Thoracic aorta (tissue), 2 donors: ENCODE measurements around the gene LDLRAD4. TPM values are rescaled to one million over a fixed set of nuclear protein-coding genes. Genes with fewer than 3 reads are reported as not detected.

Experiments
- ATAC-seq: fragments of 150-250 bp; one replicate; pipeline ENCODE4 v1.8.0; 2017; ENCODE audit warnings: low read depth; ENCODE audit not compliant: insufficient number of reproducible peaks, low FRiP score
- DNase-seq: peaks from one replicate; pipeline ENCODE4 v3.0.0-alpha.2; 2020; ENCODE audit warnings: low spot score
- H3K27ac ChIP-seq, 2 donors: fragments of 200-600 bp; sonication (generic); 1 replicate in 1 of 2; 2 replicates in 1 of 2; pipeline ENCODE4 v1.5.1; 2016; ENCODE audit warnings: mild to moderate bottlenecking in 2 of 2, moderate library complexity in 2 of 2
- H3K27me3 ChIP-seq: fragments of 200-600 bp; sonication (generic); replicated peaks from 2 replicates; pipeline ENCODE4 v1.6.0; 2016; ENCODE audit warnings: mild to moderate bottlenecking; ENCODE audit not compliant: insufficient read depth
- H3K36me3 ChIP-seq: fragments of 200-600 bp; sonication (generic); one replicate; pipeline ENCODE4 v1.5.1; 2016
- H3K4me1 ChIP-seq, 2 donors: fragments of 200-600 bp; sonication (generic); 1 replicate in 1 of 2; 2 replicates in 1 of 2; pipeline versions ENCODE4 v1.5.1 to v1.6.0; 2016; ENCODE audit warnings: low read depth in 2 of 2, mild to moderate bottlenecking in 1 of 2; ENCODE audit not compliant: control insufficient read depth in 1 of 2
- H3K4me3 ChIP-seq: fragments of 200-600 bp; sonication (generic); 2 replicates; pipeline ENCODE4 v1.5.1; 2016; ENCODE audit warnings: mild to moderate bottlenecking
- H3K9me3 ChIP-seq: fragments of 200-600 bp; sonication (generic); 2 replicates; pipeline ENCODE4 v1.5.1; 2016
- total RNA-seq, 2 donors: library from RNA; depleted of rRNA; stranded (reverse); fragments of >200 nt; gene quantifications; one replicate each; pipeline versions ENCODE4 v1.1.0 to v1.2.3, GENCODE V29; 2016
- TF ChIP-seq, protein P1 (sequence below): fragments of 200-600 bp; sonication (generic); IDR thresholded peaks from one replicate; pipeline ENCODE4 v1.5.1; 2019; ENCODE audit warnings: antibody characterized with exemption

Gene LDLRAD4
- total RNA-seq, 2 donors from 2014 or later, result 98.4 to 135 TPM

DNA sequence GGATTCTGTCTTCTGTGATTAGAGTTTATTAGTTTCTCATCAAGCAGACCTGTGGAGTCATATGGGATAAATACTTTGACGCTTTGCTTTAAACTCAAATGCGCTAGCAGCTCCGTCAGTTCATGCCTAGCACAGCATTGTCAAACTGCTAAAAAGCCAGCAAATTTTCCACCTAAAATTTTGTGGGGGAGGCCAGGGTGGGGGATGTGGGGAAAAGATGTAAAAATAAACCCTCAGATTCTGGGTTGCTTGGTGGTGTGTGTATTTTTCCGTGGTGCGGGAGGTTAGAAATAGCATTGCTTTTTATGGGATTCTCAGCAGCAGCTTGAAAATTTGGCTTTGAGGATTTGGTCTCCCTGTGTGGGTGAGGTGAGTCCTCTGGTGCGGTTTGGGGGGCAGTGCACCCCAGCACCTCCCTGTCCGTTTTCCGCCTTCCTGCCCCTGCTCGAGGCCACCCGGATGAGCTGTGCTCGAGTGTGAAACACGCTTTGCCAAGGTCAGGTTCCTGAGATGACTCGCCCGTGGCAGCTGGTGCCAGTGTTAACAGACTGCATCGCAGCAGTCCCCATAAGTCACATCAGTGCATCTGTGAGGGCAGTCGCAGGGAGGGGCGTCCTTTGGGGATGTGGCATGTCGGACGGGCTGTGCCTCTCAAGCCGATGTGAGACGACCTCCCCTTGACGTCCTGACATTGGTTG, 65.9 kb downstream of the LDLRAD4 start:
- ATAC-seq (no peak), DNase-seq (no peak)
- Histone ChIP-seq H3K4me3 (peak overlapping the region; percentile 50), H3K36me3 (peaks cover under 1% of the 10 kb centered on the region), H3K27ac (peak overlapping the region in 1 of 2 donors; percentile 8), H3K4me1 (peaks cover 0 to 43% of the 10 kb centered on the region in 2 donors), H3K9me3 (no peaks in the 10 kb centered on the region), H3K27me3 (no peaks in the 10 kb centered on the region)
- TF ChIP-seq, protein P1, sequence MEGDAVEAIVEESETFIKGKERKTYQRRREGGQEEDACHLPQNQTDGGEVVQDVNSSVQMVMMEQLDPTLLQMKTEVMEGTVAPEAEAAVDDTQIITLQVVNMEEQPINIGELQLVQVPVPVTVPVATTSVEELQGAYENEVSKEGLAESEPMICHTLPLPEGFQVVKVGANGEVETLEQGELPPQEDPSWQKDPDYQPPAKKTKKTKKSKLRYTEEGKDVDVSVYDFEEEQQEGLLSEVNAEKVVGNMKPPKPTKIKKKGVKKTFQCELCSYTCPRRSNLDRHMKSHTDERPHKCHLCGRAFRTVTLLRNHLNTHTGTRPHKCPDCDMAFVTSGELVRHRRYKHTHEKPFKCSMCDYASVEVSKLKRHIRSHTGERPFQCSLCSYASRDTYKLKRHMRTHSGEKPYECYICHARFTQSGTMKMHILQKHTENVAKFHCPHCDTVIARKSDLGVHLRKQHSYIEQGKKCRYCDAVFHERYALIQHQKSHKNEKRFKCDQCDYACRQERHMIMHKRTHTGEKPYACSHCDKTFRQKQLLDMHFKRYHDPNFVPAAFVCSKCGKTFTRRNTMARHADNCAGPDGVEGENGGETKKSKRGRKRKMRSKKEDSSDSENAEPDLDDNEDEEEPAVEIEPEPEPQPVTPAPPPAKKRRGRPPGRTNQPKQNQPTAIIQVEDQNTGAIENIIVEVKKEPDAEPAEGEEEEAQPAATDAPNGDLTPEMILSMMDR, result no peak

DNA sequence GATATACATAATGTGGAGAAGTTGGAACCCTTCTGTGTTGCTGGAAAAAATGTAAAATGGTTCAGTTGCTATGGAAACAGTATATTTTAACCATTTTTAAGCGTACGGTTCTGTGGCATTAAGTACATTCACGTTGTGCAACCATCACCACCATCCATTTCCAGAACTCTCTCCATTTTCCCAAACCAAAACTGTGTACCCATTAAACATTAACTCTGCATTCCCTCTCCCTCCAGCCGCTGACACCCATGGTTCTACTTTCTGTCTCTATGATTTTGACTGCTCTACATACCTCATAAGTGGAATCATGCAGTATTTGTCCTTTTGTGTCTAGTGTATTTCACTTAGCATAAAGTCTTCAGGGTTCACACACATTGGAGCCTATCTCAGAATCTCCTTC, 67.3 kb downstream of the LDLRAD4 start:
- ATAC-seq (no peak), DNase-seq (no peak)
- no peaks in the 10 kb centered on the region for H3K27me3 ChIP-seq
- TF ChIP-seq, protein P1, result no peak
- H3K4me3 ChIP-seq, result no peak overlapping the region
- peaks cover 0 to 48% of the 10 kb centered on the region in 2 donors for H3K4me1 ChIP-seq
- no peaks in the 10 kb centered on the region for H3K36me3 ChIP-seq
- H3K27ac ChIP-seq, result no peak overlapping the region
- H3K9me3 ChIP-seq, result no peaks in the 10 kb centered on the region

DNA sequence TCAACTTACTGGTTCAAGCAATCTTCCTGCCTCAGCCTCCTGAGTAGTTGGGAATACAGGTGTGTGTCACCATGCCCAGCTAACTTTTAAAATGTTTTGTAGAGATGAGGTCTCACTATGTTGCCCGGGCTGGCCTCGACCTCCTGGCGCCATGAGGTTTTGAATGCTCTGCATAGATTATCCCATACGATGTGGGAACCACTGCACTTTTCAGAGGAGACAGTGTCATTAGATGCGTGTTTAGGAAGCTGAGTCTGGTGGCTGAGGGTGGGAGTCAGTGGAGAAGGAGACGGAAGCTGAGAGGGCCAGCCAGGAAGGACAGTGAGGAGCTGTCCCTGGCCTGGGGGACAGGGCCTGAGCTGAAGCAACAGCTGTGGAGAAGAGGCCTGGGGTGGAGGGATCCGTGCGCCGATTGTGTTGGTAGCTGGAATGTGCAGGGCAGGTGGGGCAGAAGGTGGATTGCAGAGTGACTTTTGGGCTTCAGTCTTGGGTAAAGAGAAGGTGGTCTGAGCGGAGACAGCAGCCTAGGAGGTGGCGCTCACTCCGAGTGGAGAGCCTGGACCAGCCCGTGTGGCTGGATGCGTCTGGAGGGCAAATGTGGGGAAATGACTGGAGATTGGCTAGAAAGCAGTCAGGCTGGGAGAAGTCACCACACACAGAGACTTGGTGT, 68.0 kb downstream of the LDLRAD4 start:
- TF ChIP-seq, protein P1, result no peak
- ATAC-seq (no peak), DNase-seq (no peak)
- Histone ChIP-seq H3K4me3 (no peak overlapping the region), H3K4me1 (peaks cover 0 to 48% of the 10 kb centered on the region in 2 donors), H3K9me3 (no peaks in the 10 kb centered on the region), H3K27me3 (no peaks in the 10 kb centered on the region), H3K27ac (no peak overlapping the region), H3K36me3 (no peaks in the 10 kb centered on the region)

DNA sequence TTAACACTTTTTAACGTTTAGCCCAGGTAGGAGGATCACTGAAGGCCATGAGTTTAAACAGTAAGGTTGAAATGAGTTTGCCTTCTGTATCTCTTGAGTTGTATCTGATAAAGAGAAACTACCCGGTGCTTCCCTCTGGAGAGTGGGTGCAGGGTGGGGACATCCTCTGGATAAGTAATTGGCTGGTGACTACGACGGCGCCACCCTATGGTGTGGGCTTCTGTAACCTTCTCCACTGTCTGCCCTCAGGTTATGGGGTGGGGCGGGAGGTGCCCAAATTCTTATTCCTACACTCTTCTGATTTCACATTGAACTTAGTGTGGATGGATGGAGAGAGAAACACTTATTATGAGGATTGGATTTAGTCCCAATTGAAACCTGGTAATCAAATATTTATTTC, 68.8 kb downstream of the LDLRAD4 start:
- Histone ChIP-seq H3K4me1 (peaks cover 0 to 48% of the 10 kb centered on the region in 2 donors), H3K27me3 (no peaks in the 10 kb centered on the region), H3K4me3 (no peak overlapping the region), H3K9me3 (no peaks in the 10 kb centered on the region), H3K36me3 (no peaks in the 10 kb centered on the region), H3K27ac (no peak overlapping the region)
- TF ChIP-seq, protein P1, result no peak
- DNase-seq (no peak), ATAC-seq (no peak)

DNA sequence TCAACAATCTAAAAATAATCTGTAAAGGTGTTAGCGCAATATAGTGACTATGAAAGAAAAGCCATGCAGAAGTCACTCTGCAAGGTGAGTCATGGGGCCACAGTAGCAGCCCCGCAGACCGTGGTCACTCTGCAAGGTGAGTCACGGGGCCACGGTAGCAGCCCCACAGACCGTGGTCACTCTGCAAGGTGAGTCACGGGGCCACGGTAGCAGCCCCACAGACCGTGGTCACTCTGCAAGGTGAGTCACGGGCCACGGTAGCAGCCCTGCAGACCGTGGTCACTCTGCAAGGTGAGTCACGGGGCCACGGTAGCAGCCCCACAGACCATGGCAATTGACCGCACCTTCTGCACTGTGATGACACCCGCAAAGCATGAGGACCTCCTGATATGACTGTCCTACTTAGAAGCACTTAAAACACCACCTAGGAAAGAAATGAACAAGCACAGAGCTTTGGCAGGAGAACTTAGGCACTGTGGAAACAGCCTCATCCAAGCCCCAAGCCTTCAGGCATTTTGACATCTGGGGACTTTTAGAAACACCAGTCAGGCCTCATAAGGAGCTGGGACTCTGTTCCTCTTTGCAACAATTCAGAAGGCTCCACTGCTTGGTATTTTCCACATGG, 70.1 kb downstream of the LDLRAD4 start:
- Histone ChIP-seq H3K4me1 (peaks cover 0 to 44% of the 10 kb centered on the region in 2 donors), H3K9me3 (no peaks in the 10 kb centered on the region), H3K27me3 (no peaks in the 10 kb centered on the region), H3K4me3 (no peak overlapping the region), H3K36me3 (no peaks in the 10 kb centered on the region), H3K27ac (no peak overlapping the region)
- TF ChIP-seq, protein P1, result no peak
- ATAC-seq (no peak), DNase-seq (no peak)
